IMR-90 (cell line): ENCODE measurements around the gene ARF1. TPM values are rescaled to one million over a fixed set of nuclear protein-coding genes. Genes with fewer than 3 reads are reported as not detected.

Experiments used
- ATAC-seq: fragments of 200-7000 bp; cut with Tn5 transposase; 2 replicates; pipeline ENCODE4 v1.9.1; 2020; ENCODE audit warnings: low read depth, mild to moderate bottlenecking, moderate library complexity
- BruUV-seq: library from RNA; stranded (reverse); fragments of 400-500 nt; replicated peaks from 2 replicates; lab custom pipeline; 2021; lab: Mats Ljungman, UMichigan
- CTCF ChIA-PET: fragments of 300-600 bp; formaldehyde crosslinking; extraction: SDS; loops from one replicate; lab custom pipeline; 2021; ENCODE audit warnings: antibody characterized with exemption; lab: Yijun Ruan, JAX
- POLR2A ChIA-PET: fragments of 300-600 bp; sonication (Branson Sonifier 250); formaldehyde crosslinking; loops from one replicate; lab custom pipeline; 2022; ENCODE audit warnings: antibody characterized with exemption; ENCODE audit not compliant: unreplicated experiment; lab: Charles Lee
- DNase-seq: peaks from one replicate; pipeline ENCODE4 v3.0.0; 2013
- H2AFZ ChIP-seq: replicated peaks from 2 replicates; pipeline ENCODE3; 2013; ENCODE audit warnings: low read length, mild to moderate bottlenecking; ENCODE audit not compliant: poor library complexity
- H2AK5ac ChIP-seq: 2 replicates; pipeline ENCODE4 v1.6.1; 2013; ENCODE audit warnings: low read depth, low read length, inconsistent platforms
- H2AK9ac ChIP-seq: replicated peaks from 2 replicates; pipeline ENCODE3; 2013; ENCODE audit warnings: mild to moderate bottlenecking, low read depth, low read length, moderate library complexity; ENCODE audit not compliant: poor library complexity
- H2BK120ac ChIP-seq: 2 replicates; pipeline ENCODE4 v1.6.1; 2013; ENCODE audit warnings: low read depth, low read length, inconsistent platforms
- H2BK15ac ChIP-seq: 3 replicates; pipeline ENCODE4 v1.6.1; 2013; ENCODE audit warnings: low read depth, low read length, inconsistent platforms
- H2BK20ac ChIP-seq: 2 replicates; pipeline ENCODE4 v1.6.1; 2013; ENCODE audit warnings: low read depth, mild to moderate bottlenecking, inconsistent platforms, low read length, moderate library complexity
- H2BK5ac ChIP-seq: 2 replicates; pipeline ENCODE4 v1.6.1; 2013; ENCODE audit warnings: mild to moderate bottlenecking, low read depth, low read length, inconsistent platforms; ENCODE audit not compliant: poor library complexity, severe bottlenecking
- H3K14ac ChIP-seq: replicated peaks from 2 replicates; pipeline ENCODE4 v1.6.1; 2013; ENCODE audit warnings: low read depth, low read length, inconsistent platforms
- H3K18ac ChIP-seq: 2 replicates; pipeline ENCODE4 v1.6.1; 2013; ENCODE audit warnings: low read depth, low read length, control low read depth
- H3K23ac ChIP-seq: 2 replicates; pipeline ENCODE4 v1.6.1; 2013; ENCODE audit warnings: low read depth, low read length, inconsistent platforms
- H3K27ac ChIP-seq: 2 replicates; pipeline ENCODE4 v1.5.1; 2013; ENCODE audit warnings: mild to moderate bottlenecking, control low read depth, low read length; ENCODE audit not compliant: insufficient read depth
- H3K27me3 ChIP-seq: 2 replicates; pipeline ENCODE4 v1.6.1; 2013; ENCODE audit warnings: low read length; ENCODE audit not compliant: control insufficient read depth, insufficient read depth
- H3K36me3 ChIP-seq: 2 replicates; pipeline ENCODE4 v1.6.1; 2013; ENCODE audit warnings: low read length, mixed read lengths; ENCODE audit not compliant: control insufficient read depth, insufficient read depth
- H3K4ac ChIP-seq: 2 replicates; pipeline ENCODE4 v1.6.1; 2013; ENCODE audit warnings: low read depth, low read length, inconsistent platforms
- H3K4me1 ChIP-seq: 2 replicates; pipeline ENCODE4 v1.6.1; 2013; ENCODE audit warnings: low read length, mixed read lengths; ENCODE audit not compliant: control insufficient read depth, insufficient read depth
- H3K4me2 ChIP-seq: 2 replicates; pipeline ENCODE4 v1.6.1; 2013; ENCODE audit warnings: low read depth, mild to moderate bottlenecking, control low read depth, low read length, moderate library complexity
- H3K4me3 ChIP-seq: 2 replicates; pipeline ENCODE4 v1.5.1; 2013; ENCODE audit warnings: low read depth, mild to moderate bottlenecking, control low read depth, low read length, moderate library complexity; ENCODE audit not compliant: insufficient read depth
- H3K56ac ChIP-seq: 2 replicates; pipeline ENCODE4 v1.6.1; 2013; ENCODE audit warnings: low read length, inconsistent platforms; ENCODE audit not compliant: insufficient read depth; ENCODE audit errors: extremely low read depth
- H3K79me1 ChIP-seq, 2 experiments: 2 replicates each; pipeline ENCODE4 v1.6.1; 2013; ENCODE audit warnings: low read length in 2 of 2, inconsistent platforms in 1 of 2, low read depth in 1 of 2
- H3K9ac ChIP-seq: 2 replicates; pipeline ENCODE4 v1.6.1; 2013; ENCODE audit warnings: low read depth, low read length, control low read depth
- H3K9me1 ChIP-seq: 2 replicates; pipeline ENCODE4 v1.6.1; 2013; ENCODE audit warnings: low read length, inconsistent platforms; ENCODE audit not compliant: insufficient read depth
- H3K9me3 ChIP-seq: 2 replicates; pipeline ENCODE4 v1.6.1; 2013; ENCODE audit warnings: low read length; ENCODE audit not compliant: control insufficient read depth, insufficient read depth
- H4K20me1 ChIP-seq: 2 replicates; pipeline ENCODE4 v1.6.1; 2013; ENCODE audit warnings: low read length, inconsistent platforms; ENCODE audit not compliant: insufficient read depth
- H4K5ac ChIP-seq: 2 replicates; pipeline ENCODE4 v1.6.1; 2013; ENCODE audit warnings: mild to moderate bottlenecking, low read depth, low read length, control low read depth
- H4K8ac ChIP-seq, 2 experiments: 2 replicates each; pipeline ENCODE4 v1.6.1; 2013; ENCODE audit warnings: low read depth in 2 of 2, low read length in 2 of 2, control low read depth in 1 of 2, inconsistent platforms in 1 of 2
- H4K91ac ChIP-seq: 2 replicates; pipeline ENCODE4 v1.6.1; 2013; ENCODE audit warnings: low read depth, low read length, inconsistent platforms; ENCODE audit not compliant: insufficient read depth
- BHLHE40 ChIP-seq: fragments of 150-350 bp; IDR thresholded peaks from 2 replicates; pipeline ENCODE4 v1.6.1; 2016; ENCODE audit warnings: mild to moderate bottlenecking, low read depth, low read length
- CEBPB ChIP-seq: IDR thresholded peaks from 2 replicates; pipeline ENCODE4 v1.6.1; 2012; ENCODE audit warnings: low read depth, low read length, improper control_type of control experiment
- CHD1 ChIP-seq: IDR thresholded peaks from 2 replicates; pipeline ENCODE4 v1.6.1; 2012; ENCODE audit warnings: low read depth, low read length, improper control_type of control experiment
- FOS ChIP-seq: fragments of 150-350 bp; IDR thresholded peaks from 2 replicates; pipeline ENCODE4 v1.6.1; 2016; ENCODE audit warnings: low read depth, low read length
- MAFK ChIP-seq: IDR thresholded peaks from 2 replicates; pipeline ENCODE4 v1.6.1; 2012; ENCODE audit warnings: low read depth, low read length, improper control_type of control experiment
- MAZ ChIP-seq: IDR thresholded peaks from 2 replicates; pipeline ENCODE4 v1.6.1; 2012; ENCODE audit warnings: low read depth, mild to moderate bottlenecking, low read length, improper control_type of control experiment, moderate library complexity, borderline replicate concordance
- NFE2L2 ChIP-seq: fragments of 150-350 bp; IDR thresholded peaks from 2 replicates; pipeline ENCODE4 v1.6.1; 2016; ENCODE audit warnings: low read depth, mild to moderate bottlenecking, low read length
- POLR2A ChIP-seq: IDR thresholded peaks from 2 replicates; pipeline ENCODE4 v1.6.1; 2012; ENCODE audit warnings: mild to moderate bottlenecking, low read depth, low read length
- RAD21 ChIP-seq: IDR thresholded peaks from 2 replicates; pipeline ENCODE4 v1.6.1; 2012; ENCODE audit warnings: low read length, improper control_type of control experiment
- RFX5 ChIP-seq: IDR thresholded peaks from 2 replicates; pipeline ENCODE4 v1.8.0; 2012; ENCODE audit warnings: low read depth, mild to moderate bottlenecking, low read length, moderate library complexity
- SMC3 ChIP-seq: fragments of 150-350 bp; IDR thresholded peaks from 2 replicates; pipeline ENCODE4 v1.6.1; 2016; ENCODE audit warnings: low read depth, mild to moderate bottlenecking, antibody characterized with exemption, low read length, moderate library complexity
- WGBS, 2 experiments: methylation state at CpG; one replicate each; pipeline versions ENCODE4 v1.1.5 to v1.1.7; 2013; ENCODE audit warnings: missing lambda C conversion rate in 2 of 2; ENCODE audit not compliant: insufficient read length in 1 of 2; ENCODE audit errors: extremely low coverage in 2 of 2; 5-methylcytosine and 5-hydroxymethylcytosine counted together
- dilution Hi-C: fragments of 300-500 bp; cut with HindIII; formaldehyde crosslinking; loops from one replicate; pipeline ENCODE4 v1.14.3; 2018; ENCODE audit warnings: low sequenced_read_pairs; ENCODE audit not compliant: unreplicated experiment
- in situ Hi-C: fragments of 300-500 bp; cut with MboI; formaldehyde crosslinking; loops from 3 replicates; pipeline ENCODE4 v1.14.3; 2019; ENCODE audit warnings: low sequenced_read_pairs, inconsistent platforms, mixed read lengths
- intact Hi-C: fragments of 100-400 bp; cut with micrococcal nuclease; formaldehyde crosslinking; loops from 2 replicates; pipeline ENCODE4 v1.10.0; 2022
- polyA plus RNA-seq, 3 experiments: library from polyadenylated mRNA; depleted of rRNA; stranded (reverse); fragments of >200 nt; gene quantifications; 2 replicates each; pipeline ENCODE4 v1.2.3, GENCODE V29; 2012; ENCODE audit warnings: low replicate concordance in 1 of 3
- total RNA-seq: library from RNA; depleted of rRNA; stranded (reverse); fragments of >200 nt; gene quantifications from 2 replicates; pipeline ENCODE4 v1.2.3, GENCODE V29; 2012
- TF ChIP-seq, protein P1 (sequence below): conservative IDR thresholded peaks from 2 replicates; pipeline ENCODE4 v1.5.1; 2012; ENCODE audit warnings: mild to moderate bottlenecking, low read depth, low read length, improper control_type of control experiment
- TF ChIP-seq, protein P2 (sequence below): fragments of 150-350 bp; IDR thresholded peaks from 2 replicates; pipeline ENCODE4 v1.6.1; 2016; ENCODE audit warnings: low read depth, mild to moderate bottlenecking, low read length, moderate library complexity, borderline replicate concordance
- TF ChIP-seq, protein P3 (sequence below): fragments of 150-350 bp; IDR thresholded peaks from 2 replicates; pipeline ENCODE4 v1.6.1; 2017; ENCODE audit warnings: mild to moderate bottlenecking, antibody characterized with exemption, low read length, low read depth

The ARF1 gene
- total and polyA plus RNA-seq, 2 of the 4 experiments (the other 2 are of a cell fraction), result 330 to 1,100 TPM

GRCh38 chr1:228136901-228137300 is 54.4 kb downstream of the ARF1 start:
- Histone ChIP-seq H3K4me1 (peaks cover 7% of the 10 kb centered on the region), H4K5ac (no peak overlapping the region), H3K23ac (no peak overlapping the region), H3K56ac (no peak overlapping the region), H2BK15ac (no peak overlapping the region), H3K79me1 (peaks cover 0 to 14% of the 10 kb centered on the region in 2 experiments; a peak in 1 of 4 replicates), H3K4me2 (no peak overlapping the region), H3K18ac (no peak overlapping the region), H2AK5ac (no peak overlapping the region), H3K9ac (no peak overlapping the region), H3K9me3 (no peaks in the 10 kb centered on the region), H3K27ac (no peak overlapping the region), H3K27me3 (peaks cover 19% of the 10 kb centered on the region), H2AK9ac (no peak overlapping the region), H4K20me1 (peaks cover 14% of the 10 kb centered on the region), H2BK20ac (no peak overlapping the region), H4K8ac (no peak overlapping the region), H2AFZ (no peak overlapping the region), H2BK5ac (no peak overlapping the region), H3K9me1 (peaks cover 5% of the 10 kb centered on the region; the same call in 1 of the 2 replicates), H3K36me3 (peaks cover 5% of the 10 kb centered on the region; the same call in 1 of the 2 replicates), H4K91ac (no peak overlapping the region), H3K14ac (no peak overlapping the region), H3K4me3 (no peak overlapping the region), H2BK120ac (no peak overlapping the region), H3K4ac (no peak overlapping the region)
- no peak for TF ChIP-seq POLR2A
- no peak for TF ChIP-seq CEBPB
- TF ChIP-seq RFX5, result no peak
- no peak for TF ChIP-seq FOS
- no peak for TF ChIP-seq BHLHE40
- TF ChIP-seq RAD21, result no peak
- TF ChIP-seq MAZ, result no peak
- no peak for TF ChIP-seq SMC3
- TF ChIP-seq, protein P1, sequence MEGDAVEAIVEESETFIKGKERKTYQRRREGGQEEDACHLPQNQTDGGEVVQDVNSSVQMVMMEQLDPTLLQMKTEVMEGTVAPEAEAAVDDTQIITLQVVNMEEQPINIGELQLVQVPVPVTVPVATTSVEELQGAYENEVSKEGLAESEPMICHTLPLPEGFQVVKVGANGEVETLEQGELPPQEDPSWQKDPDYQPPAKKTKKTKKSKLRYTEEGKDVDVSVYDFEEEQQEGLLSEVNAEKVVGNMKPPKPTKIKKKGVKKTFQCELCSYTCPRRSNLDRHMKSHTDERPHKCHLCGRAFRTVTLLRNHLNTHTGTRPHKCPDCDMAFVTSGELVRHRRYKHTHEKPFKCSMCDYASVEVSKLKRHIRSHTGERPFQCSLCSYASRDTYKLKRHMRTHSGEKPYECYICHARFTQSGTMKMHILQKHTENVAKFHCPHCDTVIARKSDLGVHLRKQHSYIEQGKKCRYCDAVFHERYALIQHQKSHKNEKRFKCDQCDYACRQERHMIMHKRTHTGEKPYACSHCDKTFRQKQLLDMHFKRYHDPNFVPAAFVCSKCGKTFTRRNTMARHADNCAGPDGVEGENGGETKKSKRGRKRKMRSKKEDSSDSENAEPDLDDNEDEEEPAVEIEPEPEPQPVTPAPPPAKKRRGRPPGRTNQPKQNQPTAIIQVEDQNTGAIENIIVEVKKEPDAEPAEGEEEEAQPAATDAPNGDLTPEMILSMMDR, result no peak
- TF ChIP-seq, protein P2, sequence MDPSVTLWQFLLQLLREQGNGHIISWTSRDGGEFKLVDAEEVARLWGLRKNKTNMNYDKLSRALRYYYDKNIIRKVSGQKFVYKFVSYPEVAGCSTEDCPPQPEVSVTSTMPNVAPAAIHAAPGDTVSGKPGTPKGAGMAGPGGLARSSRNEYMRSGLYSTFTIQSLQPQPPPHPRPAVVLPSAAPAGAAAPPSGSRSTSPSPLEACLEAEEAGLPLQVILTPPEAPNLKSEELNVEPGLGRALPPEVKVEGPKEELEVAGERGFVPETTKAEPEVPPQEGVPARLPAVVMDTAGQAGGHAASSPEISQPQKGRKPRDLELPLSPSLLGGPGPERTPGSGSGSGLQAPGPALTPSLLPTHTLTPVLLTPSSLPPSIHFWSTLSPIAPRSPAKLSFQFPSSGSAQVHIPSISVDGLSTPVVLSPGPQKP, result no peak
- no peak for TF ChIP-seq NFE2L2
- TF ChIP-seq, protein P3, sequence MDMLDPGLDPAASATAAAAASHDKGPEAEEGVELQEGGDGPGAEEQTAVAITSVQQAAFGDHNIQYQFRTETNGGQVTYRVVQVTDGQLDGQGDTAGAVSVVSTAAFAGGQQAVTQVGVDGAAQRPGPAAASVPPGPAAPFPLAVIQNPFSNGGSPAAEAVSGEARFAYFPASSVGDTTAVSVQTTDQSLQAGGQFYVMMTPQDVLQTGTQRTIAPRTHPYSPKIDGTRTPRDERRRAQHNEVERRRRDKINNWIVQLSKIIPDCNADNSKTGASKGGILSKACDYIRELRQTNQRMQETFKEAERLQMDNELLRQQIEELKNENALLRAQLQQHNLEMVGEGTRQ, result no peak
- no peak for TF ChIP-seq CHD1
- TF ChIP-seq MAFK, result no peak
- no TSS peak for BruUV-seq
- dilution Hi-C loops, result no loop called here
- intact Hi-C loops, result loop anchor here (10.0 kb wide), 1 partner anchor 138 kb away; no protein-coding TSS in a partner anchor
- POLR2A ChIA-PET, result no interaction called here
- DNase-seq, result no peak
- ATAC-seq, result no peak
- in situ Hi-C loops, result loop anchor here (10.0 kb wide), 1 partner anchor 368 kb away; no protein-coding TSS in a partner anchor
- CTCF ChIA-PET, result no interaction called here
- no CpG with 5 or more reads among the region's 1 CpG for WGBS, 2 experiments
